ENCODE measurements around the gene ALDH3A1.
"Not testable (repeated sequence)": the region's sequence is repeated elsewhere in the genome, so short reads cannot be mapped to it uniquely, and the experiment has no call there.

The ALDH3A1 gene

GRCh38 chr17:19747829-19748806 is at the start of gene ALDH3A1:
TSS of gene ALDH3A1 (minus strand) at chr17:19748298. CDS start at chr17:19745129, 3,169 bp downstream.
- no peak for DNase-seq

GRCh38 chr17:19796457-19796856 is 48.4 kb upstream of the ALDH3A1 start:
- no peak for DNase-seq

GRCh38 chr17:19791918-19792550 is 43.9 kb upstream of the ALDH3A1 start:
- DNase-seq = no peak

- no peak for DNase-seq
These were observed 39.7 kb upstream of the ALDH3A1 start for GRCh38 chr17:19787733-19788357.

GRCh38 chr17:19785854-19786253 is 37.8 kb upstream of the ALDH3A1 start:
- DNase-seq = no peak

- DNase-seq = no peak
These were observed 33.7 kb upstream of the ALDH3A1 start for GRCh38 chr17:19781488-19782458.

- no peak for DNase-seq
These were observed 32.7 kb upstream of the ALDH3A1 start for GRCh38 chr17:19780846-19781245.

- DNase-seq = no peak
These were observed 25.4 kb upstream of the ALDH3A1 start for GRCh38 chr17:19773534-19773933.

- peak; percentile 69 for DNase-seq
These were observed 24.0 kb upstream of the ALDH3A1 start for GRCh38 chr17:19771971-19772630.

GRCh38 chr17:19770985-19771735 is 23.1 kb upstream of the ALDH3A1 start:
- DNase-seq = no peak

GRCh38 chr17:19769946-19770652 is 22.0 kb upstream of the ALDH3A1 start:
- DNase-seq = no peak

GRCh38 chr17:19768046-19768782 is 20.1 kb upstream of the ALDH3A1 start:
- no peak for DNase-seq

- DNase-seq = peak; percentile 62
These were observed 18.5 kb upstream of the ALDH3A1 start for GRCh38 chr17:19766421-19767270.

- no peak for DNase-seq
These were observed 17.9 kb upstream of the ALDH3A1 start for GRCh38 chr17:19766016-19766415.

- DNase-seq = not testable (repeated sequence)
These were observed 15.9 kb upstream of the ALDH3A1 start for GRCh38 chr17:19763991-19764390.

GRCh38 chr17:19763416-19763815 is 15.3 kb upstream of the ALDH3A1 start:
- DNase-seq = no peak

GRCh38 chr17:19762515-19762961 is 14.4 kb upstream of the ALDH3A1 start:
- DNase-seq = peak; percentile 48

GRCh38 chr17:19760746-19761145 is 12.6 kb upstream of the ALDH3A1 start:
- no peak for DNase-seq
